Measurements from ENCODE around the gene C10orf71. TPM values are rescaled to one million over a fixed set of nuclear protein-coding genes. Genes with fewer than 3 reads are reported as not detected.

The C10orf71 gene
- total RNA-seq, 2 donors from 2014 or later, result 0.15 TPM; not detected in 1

DNA sequence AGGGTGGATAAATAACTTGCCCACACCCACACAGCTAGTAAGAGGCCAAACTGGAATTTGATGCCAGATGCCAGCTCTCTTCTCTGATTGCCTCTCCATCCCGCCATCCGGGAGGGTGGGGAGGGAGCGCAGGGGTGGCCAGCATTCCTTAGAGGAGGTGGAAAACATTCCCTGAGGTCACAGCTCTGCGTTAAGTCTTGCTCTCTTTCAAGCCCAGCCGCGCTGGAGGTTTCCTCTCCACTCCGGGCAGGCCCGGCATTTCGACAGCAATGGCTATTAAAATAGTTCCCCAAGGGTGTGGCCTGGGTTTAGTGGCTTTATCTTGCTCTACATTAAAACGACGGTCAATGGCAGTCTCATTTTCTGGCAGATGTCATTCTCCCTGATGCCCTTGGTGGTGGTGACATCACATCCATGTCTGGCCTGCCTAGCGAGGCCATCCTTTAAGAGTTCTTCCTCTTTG lies 16.1 kb upstream of the C10orf71 start:
- Mint-ChIP-seq H3K36me3 (ENCODE audit: low read depth) (no peaks in the 10 kb centered on the region), H3K4me1 (no peaks in the 10 kb centered on the region), H3K27ac (no peak overlapping the region), H3K27me3 (ENCODE audit: insufficient read depth) (no peaks in the 10 kb centered on the region), H3K9me3 (no peaks in the 10 kb centered on the region), H3K4me3 (no peak overlapping the region)
- Histone ChIP-seq H3K27ac (ENCODE audit: low read depth, low read length) (no peak overlapping the region), H3K4me1 (ENCODE audit: control insufficient read depth, insufficient read depth, low read length) (no peaks in the 10 kb centered on the region), H3K9me3 (ENCODE audit: control insufficient read depth, low read length) (no peaks in the 10 kb centered on the region), H3K27me3 (ENCODE audit: control insufficient read depth, insufficient read depth, low read length, poor library complexity, severe bottlenecking) (no peaks in the 10 kb centered on the region), H3K36me3 (ENCODE audit: control insufficient read depth, insufficient read depth, low read length) (no peaks in the 10 kb centered on the region), H3K4me3 (ENCODE audit: low read length) (no peak overlapping the region), H3K9ac (ENCODE audit: extremely low read depth, low read length, poor library complexity, severe bottlenecking) (no peak overlapping the region)
- peak; percentile 40 for DNase-seq
- 91 to 93% methylated on average over 8 to 12 of the region's 12 CpGs for WGBS, 2 experiments (ENCODE audit: insufficient coverage in 1 of 2, insufficient read length in 1 of 2)
- TF ChIP-seq, protein P1, sequence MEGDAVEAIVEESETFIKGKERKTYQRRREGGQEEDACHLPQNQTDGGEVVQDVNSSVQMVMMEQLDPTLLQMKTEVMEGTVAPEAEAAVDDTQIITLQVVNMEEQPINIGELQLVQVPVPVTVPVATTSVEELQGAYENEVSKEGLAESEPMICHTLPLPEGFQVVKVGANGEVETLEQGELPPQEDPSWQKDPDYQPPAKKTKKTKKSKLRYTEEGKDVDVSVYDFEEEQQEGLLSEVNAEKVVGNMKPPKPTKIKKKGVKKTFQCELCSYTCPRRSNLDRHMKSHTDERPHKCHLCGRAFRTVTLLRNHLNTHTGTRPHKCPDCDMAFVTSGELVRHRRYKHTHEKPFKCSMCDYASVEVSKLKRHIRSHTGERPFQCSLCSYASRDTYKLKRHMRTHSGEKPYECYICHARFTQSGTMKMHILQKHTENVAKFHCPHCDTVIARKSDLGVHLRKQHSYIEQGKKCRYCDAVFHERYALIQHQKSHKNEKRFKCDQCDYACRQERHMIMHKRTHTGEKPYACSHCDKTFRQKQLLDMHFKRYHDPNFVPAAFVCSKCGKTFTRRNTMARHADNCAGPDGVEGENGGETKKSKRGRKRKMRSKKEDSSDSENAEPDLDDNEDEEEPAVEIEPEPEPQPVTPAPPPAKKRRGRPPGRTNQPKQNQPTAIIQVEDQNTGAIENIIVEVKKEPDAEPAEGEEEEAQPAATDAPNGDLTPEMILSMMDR (conservative IDR thresholded peaks at IDR 0.05), result no peak

DNA sequence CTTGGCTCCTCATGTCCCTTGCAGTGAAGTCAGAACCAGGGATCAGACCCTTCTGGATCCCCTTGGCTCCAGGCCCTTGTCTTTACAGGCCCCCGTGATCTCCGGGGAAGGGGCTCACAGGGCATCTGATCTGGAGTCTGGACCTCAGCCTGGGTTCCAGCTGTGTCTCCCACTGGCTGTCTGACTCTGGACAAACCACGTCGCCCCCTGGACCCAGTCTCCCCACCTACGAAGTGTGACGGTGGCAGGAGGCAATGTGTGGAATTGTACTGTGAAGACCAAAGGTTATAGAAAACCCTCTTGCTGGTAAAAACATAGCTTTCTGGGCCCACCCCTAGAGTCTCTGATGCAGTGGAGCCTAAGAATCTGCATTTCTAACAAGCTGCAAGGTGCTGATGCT lies 15.5 kb upstream of the C10orf71 start:
- no peak overlapping the region for H3K27ac ChIP-seq (ENCODE audit: low read depth, low read length)
- 97 to 100% methylated on average over 4 to 6 of the region's 6 CpGs for WGBS, 2 experiments (ENCODE audit: insufficient coverage in 1 of 2, insufficient read length in 1 of 2)
- TF ChIP-seq, protein P1 (conservative IDR thresholded peaks at IDR 0.05), result no peak
- H3K9ac ChIP-seq (ENCODE audit: extremely low read depth, low read length, poor library complexity, severe bottlenecking), result no peak overlapping the region
- Mint-ChIP-seq H3K36me3 (ENCODE audit: low read depth) (no peaks in the 10 kb centered on the region), H3K27me3 (ENCODE audit: insufficient read depth) (no peaks in the 10 kb centered on the region), H3K4me3 (no peak overlapping the region), H3K4me1 (no peaks in the 10 kb centered on the region), H3K9me3 (no peaks in the 10 kb centered on the region), H3K27ac (no peak overlapping the region)
- H3K27me3 ChIP-seq (ENCODE audit: control insufficient read depth, insufficient read depth, low read length, poor library complexity, severe bottlenecking), result no peaks in the 10 kb centered on the region
- peak; percentile 15 for DNase-seq
- H3K36me3 ChIP-seq (ENCODE audit: control insufficient read depth, insufficient read depth, low read length), result no peaks in the 10 kb centered on the region
- no peaks in the 10 kb centered on the region for H3K9me3 ChIP-seq (ENCODE audit: control insufficient read depth, low read length)
- H3K4me1 ChIP-seq (ENCODE audit: control insufficient read depth, insufficient read depth, low read length), result no peaks in the 10 kb centered on the region
- no peak overlapping the region for H3K4me3 ChIP-seq (ENCODE audit: low read length)

DNA sequence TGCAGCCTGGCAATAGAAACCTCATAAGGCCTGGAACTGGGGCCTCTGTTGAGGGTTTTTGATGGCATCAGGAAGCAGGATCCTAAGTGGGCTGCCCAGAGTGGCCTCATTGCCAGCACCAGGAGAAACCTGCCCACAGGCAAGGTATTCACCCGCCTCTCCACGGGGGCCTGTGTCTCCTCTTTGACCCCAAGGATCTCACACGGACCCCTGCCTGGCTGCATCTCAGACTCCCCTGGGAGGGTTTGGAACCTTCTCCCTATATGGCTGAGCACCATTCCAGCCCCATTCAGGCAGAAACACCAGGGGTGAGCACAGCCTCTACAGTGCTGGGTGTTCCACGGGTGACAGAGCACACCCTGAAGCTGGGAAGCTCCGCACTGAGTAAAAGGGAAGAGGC lies 14.6 kb upstream of the C10orf71 start:
- Histone ChIP-seq H3K27me3 (ENCODE audit: control insufficient read depth, insufficient read depth, low read length, poor library complexity, severe bottlenecking) (no peaks in the 10 kb centered on the region), H3K36me3 (ENCODE audit: control insufficient read depth, insufficient read depth, low read length) (no peaks in the 10 kb centered on the region), H3K9ac (ENCODE audit: extremely low read depth, low read length, poor library complexity, severe bottlenecking) (no peak overlapping the region), H3K4me3 (ENCODE audit: low read length) (no peak overlapping the region), H3K9me3 (ENCODE audit: control insufficient read depth, low read length) (no peaks in the 10 kb centered on the region), H3K27ac (ENCODE audit: low read depth, low read length) (no peak overlapping the region), H3K4me1 (ENCODE audit: control insufficient read depth, insufficient read depth, low read length) (no peaks in the 10 kb centered on the region)
- Mint-ChIP-seq H3K36me3 (ENCODE audit: low read depth) (no peaks in the 10 kb centered on the region), H3K4me3 (no peak overlapping the region), H3K4me1 (no peaks in the 10 kb centered on the region), H3K27me3 (ENCODE audit: insufficient read depth) (no peaks in the 10 kb centered on the region), H3K9me3 (no peaks in the 10 kb centered on the region), H3K27ac (no peak overlapping the region)
- 82 to 89% methylated on average over 3 to 5 of the region's 5 CpGs for WGBS, 2 experiments (ENCODE audit: insufficient coverage in 1 of 2, insufficient read length in 1 of 2)
- TF ChIP-seq, protein P1 (conservative IDR thresholded peaks at IDR 0.05), result no peak
- peak; percentile 24 for DNase-seq

Measured in endodermal cell (in vitro differentiated cells).